H54 (cell line): Measurements from ENCODE around the gene BORCS5.

Source experiments
- DNase-seq: peaks from one replicate; pipeline ENCODE4 v3.0.0; 2011; ENCODE audit warnings: low spot score, mixed read lengths; ENCODE audit not compliant: insufficient read length
- FAIRE-seq: peaks from 3 replicates; lab custom pipeline; 2011; peaks lifted over from hg19 to GRCh38; lab: Jason Lieb, UNC
- POLR2A ChIP-seq: IDR thresholded peaks from 2 replicates; pipeline ENCODE4 v1.6.1; 2011; ENCODE audit warnings: low read depth, mild to moderate bottlenecking, low read length

BORCS5 gene

DNA sequence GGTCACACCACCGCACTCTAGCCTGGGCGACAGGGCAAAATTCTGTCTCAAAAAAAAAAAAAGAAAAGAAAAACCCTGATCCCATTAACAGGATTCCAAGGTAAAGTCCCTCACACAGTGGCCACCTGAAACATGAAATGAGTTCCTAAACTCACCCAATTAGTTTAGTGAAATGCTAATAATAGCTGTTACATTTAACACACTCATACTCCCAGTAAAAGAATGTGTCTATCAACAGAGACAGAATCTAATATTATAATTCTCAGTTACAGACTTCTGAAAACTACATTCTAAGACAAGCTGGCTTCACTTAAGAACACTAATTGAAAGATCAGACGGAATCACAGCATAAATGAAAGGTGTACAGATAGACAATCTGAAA lies 161.6 kb downstream of the BORCS5 start:
- DNase-seq (no peak), FAIRE-seq (no peak)
- no peak for TF ChIP-seq POLR2A

DNA sequence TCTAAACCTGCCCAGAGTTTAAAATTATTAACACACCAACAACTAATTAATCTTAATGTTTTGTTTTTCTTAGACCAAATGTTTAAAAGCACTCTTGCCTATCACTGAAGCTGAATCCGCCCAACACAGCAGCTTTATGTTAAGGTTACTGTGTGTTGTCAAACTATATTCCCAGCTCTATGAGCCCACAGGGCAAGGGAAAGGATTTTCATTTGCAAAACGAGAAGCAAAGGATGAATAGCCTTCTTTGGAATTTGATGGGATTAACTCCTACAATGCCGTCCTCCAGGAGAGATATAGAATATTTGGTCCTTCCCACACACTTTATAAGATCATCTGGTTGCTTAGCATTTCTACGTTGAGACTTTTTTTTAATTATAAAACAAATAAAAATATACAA lies 162.0 kb downstream of the BORCS5 start:
- no peak for TF ChIP-seq POLR2A
- FAIRE-seq (no peak), DNase-seq (no peak)
